Lower leg skin (tissue), 3 donors: Measurements from ENCODE around the gene KLHL5.

Experiments used
- POLR2A ChIP-seq, 2 donors: fragments of 450-650 bp; IDR thresholded peaks; one replicate each; pipeline ENCODE4 v1.6.1; 2016 to 2017; ENCODE audit warnings: antibody characterized with exemption in 2 of 2, mild to moderate bottlenecking in 1 of 2, moderate library complexity in 1 of 2
- TF ChIP-seq, protein P1 (sequence below), 3 donors: fragments of 450-650 bp; IDR thresholded peaks; one replicate each; pipeline ENCODE4 v1.5.1; 2016; ENCODE audit warnings: antibody characterized with exemption in 3 of 3, mild to moderate bottlenecking in 3 of 3, moderate library complexity in 2 of 3

DNA sequence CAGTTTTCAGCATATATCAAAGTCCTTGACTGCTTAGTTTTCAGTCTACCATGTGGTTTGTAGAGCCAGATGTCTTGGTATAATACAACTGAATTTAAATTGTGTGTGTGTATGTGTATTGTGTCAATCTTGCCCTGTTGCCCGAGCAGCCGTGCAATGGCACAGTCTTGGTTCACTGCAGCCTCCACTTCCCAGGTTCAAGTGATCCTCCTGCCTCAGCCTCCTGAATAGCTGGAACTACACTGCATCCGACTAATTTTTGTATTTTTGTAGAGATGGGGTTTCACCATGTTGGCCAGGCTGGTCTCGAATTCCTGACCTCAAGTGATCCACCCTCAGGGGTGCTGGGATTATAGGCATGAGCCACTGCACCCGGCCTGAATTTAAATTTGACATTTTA lies 6.0 kb upstream of the KLHL5 start:
- TF ChIP-seq, protein P1, sequence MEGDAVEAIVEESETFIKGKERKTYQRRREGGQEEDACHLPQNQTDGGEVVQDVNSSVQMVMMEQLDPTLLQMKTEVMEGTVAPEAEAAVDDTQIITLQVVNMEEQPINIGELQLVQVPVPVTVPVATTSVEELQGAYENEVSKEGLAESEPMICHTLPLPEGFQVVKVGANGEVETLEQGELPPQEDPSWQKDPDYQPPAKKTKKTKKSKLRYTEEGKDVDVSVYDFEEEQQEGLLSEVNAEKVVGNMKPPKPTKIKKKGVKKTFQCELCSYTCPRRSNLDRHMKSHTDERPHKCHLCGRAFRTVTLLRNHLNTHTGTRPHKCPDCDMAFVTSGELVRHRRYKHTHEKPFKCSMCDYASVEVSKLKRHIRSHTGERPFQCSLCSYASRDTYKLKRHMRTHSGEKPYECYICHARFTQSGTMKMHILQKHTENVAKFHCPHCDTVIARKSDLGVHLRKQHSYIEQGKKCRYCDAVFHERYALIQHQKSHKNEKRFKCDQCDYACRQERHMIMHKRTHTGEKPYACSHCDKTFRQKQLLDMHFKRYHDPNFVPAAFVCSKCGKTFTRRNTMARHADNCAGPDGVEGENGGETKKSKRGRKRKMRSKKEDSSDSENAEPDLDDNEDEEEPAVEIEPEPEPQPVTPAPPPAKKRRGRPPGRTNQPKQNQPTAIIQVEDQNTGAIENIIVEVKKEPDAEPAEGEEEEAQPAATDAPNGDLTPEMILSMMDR (IDR thresholded peaks at IDR 0.05), result no peak
- TF ChIP-seq POLR2A (IDR thresholded peaks at IDR 0.05), result no peak
